KG1 (cell line): Measurements from ENCODE around the gene MIDN.
A peak's percentile ranks its signal among the peaks of the same experiment; 100 is the strongest.
"Not testable (repeated sequence)": the region's sequence is repeated elsewhere in the genome, so short reads cannot be mapped to it uniquely, and the experiment has no call there.

Source experiments
- DNase-seq: peaks from one replicate; lab custom pipeline; 2025; lab: John Stamatoyannopoulos, UW

Gene MIDN

GRCh38 chr19:1248139-1248785 is at the start of gene MIDN:
Gene MIDN, plus strand, starts transcription at chr19:1248583. Its CDS starts 1,714 bp downstream, at chr19:1250297.
- no peak for DNase-seq

GRCh38 chr19:1199531-1199930 is 48.9 kb upstream of the MIDN start:
- no peak for DNase-seq

GRCh38 chr19:1200614-1201013 is 47.8 kb upstream of the MIDN start:
- not testable (repeated sequence) for DNase-seq

DNA sequence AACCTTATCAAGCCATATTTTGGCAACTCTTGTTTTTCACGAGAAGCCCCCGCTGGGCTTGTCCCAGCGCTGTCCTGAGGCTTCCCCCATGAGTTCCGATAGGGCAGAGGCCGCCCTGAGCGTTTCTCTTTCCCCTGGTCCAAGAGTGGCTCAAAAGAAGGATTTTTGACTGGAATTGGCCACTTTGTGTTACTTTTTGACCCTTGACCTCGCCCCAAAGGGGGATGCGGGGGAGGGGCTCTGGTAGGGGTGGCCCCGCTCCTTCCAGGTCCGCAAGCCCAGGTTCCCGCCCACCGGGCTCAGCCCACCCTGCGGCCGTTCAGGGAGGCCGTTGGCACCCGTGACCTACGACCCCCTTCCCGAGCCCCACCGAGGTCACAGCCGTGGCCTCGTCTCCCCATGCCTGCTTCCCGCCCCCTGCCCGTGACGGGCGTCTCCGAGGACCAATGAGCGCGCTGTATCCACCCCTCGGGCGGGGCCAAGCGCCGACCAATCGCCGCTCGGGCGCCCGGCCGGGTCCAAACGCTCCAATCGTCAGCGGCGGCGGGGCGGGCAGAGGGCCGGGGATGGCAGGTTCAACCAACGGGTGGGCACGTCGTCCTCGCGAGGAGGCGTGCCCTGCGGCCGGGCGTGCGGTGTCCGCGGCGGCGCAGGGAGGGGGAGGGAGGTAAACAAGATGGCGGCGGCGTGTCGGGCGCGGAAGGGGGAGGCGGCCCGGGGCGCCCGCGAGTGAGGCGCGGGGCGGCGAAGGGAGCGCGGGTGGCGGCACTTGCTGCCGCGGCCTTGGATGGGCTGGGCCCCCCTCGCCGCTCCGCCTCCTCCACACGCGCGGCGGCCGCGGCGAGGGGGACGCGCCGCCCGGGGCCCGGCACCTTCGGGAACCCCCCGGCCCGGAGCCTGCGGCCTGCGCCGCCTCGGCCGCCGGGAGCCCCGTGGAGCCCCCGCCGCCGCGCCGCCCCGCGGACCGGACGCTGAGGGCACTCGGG is 43.0 kb upstream of the MIDN start, which contains the start of gene STK11:
Gene STK11, plus strand, starts transcription at position 665 of the 986 bp plus-strand sequence. CDS start 1,136 bp downstream, outside the sequence.
- DNase-seq: peak; percentile 91

DNA sequence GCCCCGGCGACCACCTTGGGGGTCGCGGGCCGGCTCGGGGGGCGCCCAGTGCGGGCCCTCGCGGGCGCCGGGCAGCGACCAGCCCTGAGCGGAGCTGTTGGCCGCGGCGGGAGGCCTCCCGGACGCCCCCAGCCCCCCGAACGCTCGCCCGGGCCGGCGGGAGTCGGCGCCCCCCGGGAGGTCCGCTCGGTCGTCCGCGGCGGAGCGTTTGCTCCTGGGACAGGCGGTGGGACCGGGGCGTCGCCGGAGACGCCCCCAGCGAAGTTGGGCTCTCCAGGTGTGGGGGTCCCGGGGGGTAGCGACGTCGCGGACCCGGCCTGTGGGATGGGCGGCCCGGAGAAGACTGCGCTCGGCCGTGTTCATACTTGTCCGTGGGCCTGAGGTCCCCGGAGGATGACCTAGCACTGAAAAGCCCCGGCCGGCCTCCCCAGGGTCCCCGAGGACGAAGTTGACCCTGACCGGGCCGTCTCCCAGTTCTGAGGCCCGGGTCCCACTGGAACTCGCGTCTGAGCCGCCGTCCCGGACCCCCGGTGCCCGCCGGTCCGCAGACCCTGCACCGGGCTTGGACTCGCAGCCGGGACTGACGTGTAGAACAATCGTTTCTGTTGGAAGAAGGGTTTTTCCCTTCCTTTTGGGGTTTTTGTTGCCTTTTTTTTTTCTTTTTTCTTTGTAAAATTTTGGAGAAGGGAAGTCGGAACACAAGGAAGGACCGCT is 42.1 kb upstream of the MIDN start:
- no peak for DNase-seq

DNA sequence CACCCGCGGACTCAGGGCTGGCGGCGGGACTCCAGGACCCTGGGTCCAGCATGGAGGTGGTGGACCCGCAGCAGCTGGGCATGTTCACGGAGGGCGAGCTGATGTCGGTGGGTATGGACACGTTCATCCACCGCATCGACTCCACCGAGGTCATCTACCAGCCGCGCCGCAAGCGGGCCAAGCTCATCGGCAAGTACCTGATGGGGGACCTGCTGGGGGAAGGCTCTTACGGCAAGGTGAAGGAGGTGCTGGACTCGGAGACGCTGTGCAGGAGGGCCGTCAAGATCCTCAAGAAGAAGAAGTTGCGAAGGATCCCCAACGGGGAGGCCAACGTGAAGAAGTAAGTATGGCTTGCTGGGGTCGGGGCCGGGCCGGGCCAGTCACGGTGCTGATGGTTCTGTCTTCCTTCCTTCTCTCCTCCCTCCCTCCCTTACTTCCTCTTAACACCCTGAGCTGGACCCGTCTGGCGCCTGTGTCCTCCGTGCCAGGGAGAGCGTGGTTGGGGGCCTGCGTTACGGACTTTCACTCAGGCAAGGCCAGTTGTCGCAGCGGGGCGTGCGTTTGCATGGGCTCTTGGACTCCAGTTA is 41.4 kb upstream of the MIDN start:
- DNase-seq: peak; percentile 58

GRCh38 chr19:1208830-1209229 is 39.6 kb upstream of the MIDN start:
- not testable (repeated sequence) for DNase-seq

- DNase-seq: no peak
Observed at GRCh38 chr19:1210227-1210538, 38.2 kb upstream of the MIDN start.

DNA sequence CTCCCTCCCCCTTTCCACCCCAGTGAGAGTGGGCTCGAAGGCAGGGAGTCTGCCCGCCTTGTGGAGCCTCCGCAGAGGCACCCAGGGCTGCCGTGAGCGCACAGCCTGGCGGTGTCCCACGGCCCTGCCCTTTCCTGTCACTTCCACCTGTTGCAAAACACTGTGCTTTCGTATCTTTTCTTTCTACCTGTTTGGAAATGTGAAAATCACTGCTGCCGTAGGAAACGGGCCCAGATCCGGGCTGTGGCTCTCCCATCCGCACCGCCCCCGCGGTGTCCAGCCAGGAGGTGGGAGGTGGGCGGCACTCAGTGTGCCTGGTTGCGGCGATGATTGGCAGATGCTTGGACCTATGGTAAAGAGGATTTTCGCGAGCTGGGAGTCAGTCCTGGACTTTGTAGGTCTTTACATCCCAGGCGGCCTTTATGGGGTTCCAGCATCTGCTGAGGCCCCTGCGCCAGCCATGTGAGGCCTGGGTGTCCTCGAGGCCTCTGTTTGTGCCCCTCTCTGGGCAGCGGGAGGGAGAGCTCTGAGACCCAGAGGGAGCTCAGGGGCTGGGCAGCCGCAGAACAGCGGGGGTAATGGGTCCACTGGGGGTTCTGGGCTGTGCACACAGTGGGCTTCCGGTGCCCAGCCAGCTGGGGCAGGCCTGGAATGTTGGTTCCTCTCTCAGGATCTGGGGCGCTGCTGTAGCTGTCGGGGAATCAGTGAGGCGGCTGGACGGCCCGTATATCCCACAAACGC is 36.7 kb upstream of the MIDN start:
- no peak for DNase-seq

DNA sequence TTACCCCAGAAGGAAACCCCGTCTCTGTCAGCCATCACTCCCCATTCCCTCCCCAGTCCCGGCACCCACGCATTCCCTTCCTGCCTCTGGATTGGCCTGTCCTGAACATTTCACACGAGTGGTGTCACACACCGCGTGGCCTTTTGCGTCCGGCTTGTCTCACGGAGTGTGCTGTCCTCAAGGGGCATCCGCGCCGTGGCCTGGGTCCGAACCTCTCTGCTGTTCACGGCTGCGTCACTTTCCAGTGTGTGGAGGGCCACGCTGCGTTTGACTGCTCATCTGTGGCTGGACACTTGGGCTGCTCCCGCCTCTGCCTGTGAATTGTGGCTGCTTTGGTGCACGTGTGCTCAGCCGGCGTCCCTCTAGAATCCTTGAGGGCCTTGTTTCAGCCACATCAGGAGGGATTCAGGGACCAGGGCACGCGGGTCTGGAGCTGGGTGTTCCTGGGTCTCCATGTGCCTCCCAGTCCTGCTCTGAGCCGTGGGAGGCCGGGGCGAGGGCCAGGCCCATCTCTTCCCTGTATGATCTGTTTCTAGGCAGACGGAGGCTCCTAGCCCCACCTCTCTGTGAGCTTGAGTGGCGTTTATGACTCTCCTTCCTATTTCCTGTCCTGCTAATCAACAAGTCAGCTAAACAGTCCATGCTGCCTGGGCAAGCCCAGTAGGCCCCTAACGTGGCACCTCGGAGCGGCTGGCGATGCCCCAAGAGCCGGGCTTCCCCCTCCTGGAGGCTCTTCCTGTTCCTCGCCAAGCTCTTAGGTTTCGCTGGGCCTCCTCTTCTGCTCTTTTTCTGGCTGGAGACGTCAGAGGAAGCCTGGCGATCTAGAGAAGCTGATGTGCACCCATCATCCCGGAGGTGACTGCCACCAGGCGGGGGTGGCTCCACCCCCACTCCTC is 34.7 kb upstream of the MIDN start:
- DNase-seq: no peak

DNA sequence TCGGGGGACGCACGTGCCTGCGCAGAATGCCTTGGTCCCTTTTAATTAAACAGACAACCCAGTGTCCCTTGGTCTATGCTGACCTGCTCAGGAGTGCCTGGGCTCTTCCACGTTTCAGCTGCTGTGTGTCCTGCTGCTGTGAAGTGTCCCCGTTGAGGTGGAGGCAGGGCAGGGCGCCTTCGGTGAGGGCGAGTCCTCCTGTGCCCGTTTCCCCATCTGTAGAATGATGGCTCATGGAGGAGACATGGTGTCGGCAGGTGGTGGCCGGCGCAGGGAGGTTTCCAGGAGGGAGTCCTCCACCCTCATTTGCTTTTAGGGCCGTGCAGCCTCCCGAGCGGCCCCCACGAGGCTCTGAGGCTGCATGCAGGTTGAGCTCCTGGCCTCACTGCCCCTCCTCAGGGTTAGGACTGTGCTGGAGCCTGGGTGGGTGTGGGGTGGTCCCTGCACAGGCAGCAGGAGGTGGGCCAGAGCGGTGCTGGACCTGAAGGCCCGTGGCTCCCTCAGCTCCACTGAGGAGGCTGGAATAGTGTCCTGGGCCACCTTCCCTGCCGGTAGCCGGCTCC is 34.0 kb upstream of the MIDN start:
- no peak for DNase-seq

DNA sequence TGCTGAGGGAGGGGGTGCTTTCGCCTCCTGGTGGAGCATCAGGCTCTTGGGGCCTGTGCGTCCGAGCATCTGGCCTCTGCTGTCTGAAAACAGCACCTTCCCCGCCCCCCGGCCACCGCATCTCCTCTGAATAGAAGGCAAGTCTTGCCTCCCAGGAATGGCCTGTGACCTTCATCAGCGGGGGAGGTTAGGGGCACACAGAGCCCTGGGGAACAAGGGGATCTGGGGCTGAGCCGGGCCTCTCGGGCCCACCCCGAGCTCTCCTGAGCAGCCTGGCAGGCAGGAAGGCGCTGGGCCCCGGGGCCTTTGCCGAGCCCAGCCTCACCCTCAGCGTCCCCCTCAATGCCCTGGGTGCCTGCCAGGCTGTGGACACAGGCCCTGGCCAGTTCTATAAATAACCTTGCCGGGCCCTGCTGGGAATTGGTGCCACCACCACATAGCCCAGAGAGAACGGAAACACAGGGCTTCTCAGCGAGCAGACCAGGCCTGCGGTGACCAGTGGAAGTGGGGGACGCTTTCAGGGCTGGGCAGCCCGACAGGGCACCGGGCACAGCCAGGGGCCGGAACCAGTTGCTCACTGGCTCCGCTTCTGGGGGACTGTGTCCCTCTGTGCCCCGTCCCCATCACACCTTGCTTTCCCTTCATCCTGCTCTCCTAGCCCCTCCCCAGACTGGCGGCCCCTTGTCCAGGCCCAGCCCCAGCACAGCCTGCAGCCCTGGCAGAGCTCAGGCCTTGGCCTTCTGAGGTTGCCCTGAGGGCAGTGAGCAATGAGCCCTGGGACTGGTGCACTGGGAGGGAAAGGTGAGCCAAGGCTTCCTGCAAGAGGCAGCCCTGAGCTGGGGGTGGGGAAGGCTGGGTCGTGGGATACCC is 33.3 kb upstream of the MIDN start:
- no peak for DNase-seq

- DNase-seq: no peak
Observed at GRCh38 chr19:1216756-1217155, 31.6 kb upstream of the MIDN start.

DNA sequence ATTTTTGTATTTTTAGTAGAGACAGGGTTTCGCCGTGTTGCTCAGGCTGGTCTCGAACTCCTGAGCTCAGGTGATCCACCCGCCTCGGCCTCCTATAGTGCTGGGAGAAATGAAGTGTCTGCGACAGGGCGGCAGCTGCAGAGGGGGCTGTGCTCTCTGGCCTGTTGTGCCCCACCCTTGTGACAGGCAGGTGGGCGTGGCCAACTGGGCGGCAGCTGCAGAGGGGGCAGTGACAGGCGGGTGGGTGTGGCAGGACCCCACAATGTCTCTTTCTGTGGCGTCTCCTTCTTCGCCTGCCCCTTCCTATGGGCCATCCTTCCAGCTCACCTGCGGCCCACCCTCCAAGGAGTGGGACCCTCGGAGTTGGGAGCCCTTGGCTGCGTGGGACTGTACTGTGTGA is 31.0 kb upstream of the MIDN start:
- DNase-seq: no peak

- DNase-seq: no peak
Observed at GRCh38 chr19:1218751-1219567, 29.4 kb upstream of the MIDN start.

DNA sequence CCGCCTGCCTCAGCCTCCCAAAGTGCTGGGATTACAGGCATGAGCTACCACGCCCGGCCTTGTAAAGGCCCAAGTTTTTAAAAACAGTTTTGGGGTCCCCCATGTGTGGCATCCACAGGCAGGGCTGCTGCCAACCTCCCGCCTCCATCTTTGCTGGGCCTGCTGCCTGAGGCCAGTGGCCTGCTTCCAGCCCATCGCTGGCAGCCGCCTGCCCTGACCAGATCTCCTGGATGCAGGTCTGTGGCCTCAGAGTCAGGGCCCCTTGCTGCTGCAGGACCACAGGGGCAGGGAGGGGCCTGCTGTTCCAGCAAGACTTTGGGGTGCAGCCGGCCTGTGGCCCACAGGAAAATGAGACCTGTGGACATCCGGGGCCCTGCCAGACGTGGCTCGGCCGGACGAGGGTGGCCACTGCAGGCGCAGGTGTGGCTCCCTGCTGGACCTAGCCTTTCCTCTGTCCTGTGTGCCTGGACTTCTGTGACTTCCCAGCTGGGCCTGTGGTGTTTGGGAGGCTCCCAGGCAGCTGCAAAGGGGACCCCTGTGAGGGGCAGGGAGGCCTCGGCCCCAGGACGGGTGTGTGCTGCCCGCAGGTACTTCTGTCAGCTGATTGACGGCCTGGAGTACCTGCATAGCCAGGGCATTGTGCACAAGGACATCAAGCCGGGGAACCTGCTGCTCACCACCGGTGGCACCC is 28.5 kb upstream of the MIDN start:
- DNase-seq: no peak

- DNase-seq: no peak
Observed at GRCh38 chr19:1220477-1220930, 27.9 kb upstream of the MIDN start.
